Transverse colon (tissue), 4 donors: ENCODE measurements around the gene GPR141.

ENCODE experiments used
- CTCF ChIP-seq, 5 experiments: fragments of 200-600 bp in 3 of 5; fragments of 450-650 bp in 2 of 5; sonication (generic) in 3 of 5; IDR thresholded peaks; 1 replicate in 2 of 5; 2 replicates in 3 of 5; pipeline ENCODE4 v1.5.1; 2016 to 2017; ENCODE audit warnings: antibody characterized with exemption in 5 of 5, inconsistent platforms in 3 of 5, mild to moderate bottlenecking in 2 of 5, moderate library complexity in 1 of 5
- POLR2A ChIP-seq: fragments of 450-650 bp; IDR thresholded peaks from one replicate; pipeline ENCODE4 v1.6.1; 2016; ENCODE audit warnings: antibody characterized with exemption, mild to moderate bottlenecking, moderate library complexity
- POLR2AphosphoS5 ChIP-seq, 3 donors: sonication (generic); formaldehyde crosslinking; IDR thresholded peaks; one replicate each; pipeline ENCODE4 v1.6.1; 2016; ENCODE audit warnings: antibody characterized with exemption in 3 of 3

DNA sequence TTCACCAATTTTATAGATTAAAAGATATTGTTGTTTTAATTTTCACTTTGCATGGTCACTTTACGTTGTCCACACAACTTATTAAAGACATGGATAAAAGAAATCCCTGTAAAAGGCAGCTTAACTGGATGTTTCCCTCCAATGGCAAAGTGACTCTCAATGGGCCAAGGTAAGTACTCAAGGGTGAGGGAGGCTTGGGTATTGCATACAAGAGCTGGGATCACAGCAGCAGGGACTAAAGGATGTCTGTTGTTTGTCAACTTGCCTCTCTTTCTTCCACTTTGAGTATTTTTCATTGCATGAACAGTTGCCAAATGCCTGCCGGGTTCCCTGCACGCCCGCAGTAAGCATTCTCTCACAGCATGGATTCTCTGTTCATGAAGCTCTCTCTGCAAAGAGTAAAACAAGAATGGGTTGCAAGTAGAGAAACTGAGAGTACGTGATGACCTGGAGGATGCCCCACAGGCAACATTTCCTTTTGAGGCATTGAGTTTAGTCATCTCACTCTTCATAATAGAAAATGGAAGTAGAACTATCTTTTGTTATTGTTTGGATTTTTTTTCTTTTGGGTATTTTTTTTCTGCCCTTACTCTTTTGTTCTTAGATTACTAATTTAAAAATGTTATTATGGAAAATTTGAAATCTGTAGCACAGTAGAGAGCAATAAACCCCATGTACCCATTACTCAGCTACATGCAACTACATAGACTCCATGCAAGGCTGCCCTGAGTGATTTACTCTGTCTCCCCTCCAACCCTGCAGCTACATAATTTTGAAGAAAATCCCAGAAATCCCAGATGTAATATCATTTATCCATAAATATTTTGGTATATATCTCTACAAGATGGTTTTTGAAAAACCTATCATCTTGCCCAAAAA lies 26.3 kb downstream of the GPR141 start:
- TF ChIP-seq POLR2A (no peak), CTCF (IDR thresholded peaks at IDR 0.05) (no peak), POLR2AphosphoS5 (IDR thresholded peaks at IDR 0.05) (no peak)
